RWPE2 (cell line): Measurements from ENCODE around the gene ATP13A4.

ENCODE experiments used
- ATAC-seq: fragments of 200-7000 bp; cut with Tn5 transposase; 3 replicates; pipeline ENCODE4 v1.9.1; 2021; ENCODE audit warnings: low read depth
- DNase-seq: peaks from one replicate; pipeline ENCODE4 v3.0.0-alpha.2; 2020; ENCODE audit warnings: low spot score
- H3K27ac ChIP-seq: fragments of 450-650 bp; 2 replicates; pipeline ENCODE4 v1.5.1; 2017; ENCODE audit warnings: mild to moderate bottlenecking; ENCODE audit not compliant: poor library complexity, severe bottlenecking
- H3K27me3 ChIP-seq: fragments of 250-450 bp; sonication (Bioruptor Pico); 2 replicates; pipeline ENCODE4 v1.5.1; 2021; ENCODE audit warnings: mild to moderate bottlenecking, moderate library complexity; ENCODE audit not compliant: insufficient read depth, poor library complexity, severe bottlenecking
- H3K36me3 ChIP-seq: fragments of 250-450 bp; sonication (Bioruptor Pico); 2 replicates; pipeline ENCODE4 v1.5.1; 2020; ENCODE audit warnings: low read depth, mild to moderate bottlenecking, moderate library complexity
- H3K4me1 ChIP-seq: fragments of 250-450 bp; sonication (Bioruptor Pico); 2 replicates; pipeline ENCODE4 v1.5.1; 2021; ENCODE audit warnings: mild to moderate bottlenecking, moderate library complexity; ENCODE audit not compliant: insufficient read depth, poor library complexity, severe bottlenecking
- H3K4me3 ChIP-seq: fragments of 250-450 bp; sonication (Bioruptor Pico); 2 replicates; pipeline ENCODE4 v1.5.1; 2021; ENCODE audit warnings: mild to moderate bottlenecking, moderate library complexity; ENCODE audit not compliant: severe bottlenecking
- H3K9me3 ChIP-seq: fragments of 250-450 bp; sonication (Bioruptor Pico); 2 replicates; pipeline ENCODE4 v1.5.1; 2021; ENCODE audit warnings: mild to moderate bottlenecking, moderate library complexity; ENCODE audit not compliant: severe bottlenecking
- CTCF ChIP-seq: fragments of 450-650 bp; IDR thresholded peaks from one replicate; pipeline ENCODE4 v1.5.1; 2017; ENCODE audit warnings: mild to moderate bottlenecking, moderate library complexity; ENCODE audit not compliant: poor library complexity, severe bottlenecking

Gene ATP13A4

GRCh38 chr3:193451902-193452301 lies 102.8 kb downstream of the ATP13A4 start:
- H3K36me3 ChIP-seq, result no peaks in the 10 kb centered on the region
- no peak overlapping the region for H3K27ac ChIP-seq
- H3K9me3 ChIP-seq, result no peaks in the 10 kb centered on the region
- H3K4me3 ChIP-seq, result no peak overlapping the region
- ATAC-seq (no peak), DNase-seq (no peak)
- H3K27me3 ChIP-seq, result no peaks in the 10 kb centered on the region
- no peak for TF ChIP-seq CTCF
- no peaks in the 10 kb centered on the region for H3K4me1 ChIP-seq

DNA sequence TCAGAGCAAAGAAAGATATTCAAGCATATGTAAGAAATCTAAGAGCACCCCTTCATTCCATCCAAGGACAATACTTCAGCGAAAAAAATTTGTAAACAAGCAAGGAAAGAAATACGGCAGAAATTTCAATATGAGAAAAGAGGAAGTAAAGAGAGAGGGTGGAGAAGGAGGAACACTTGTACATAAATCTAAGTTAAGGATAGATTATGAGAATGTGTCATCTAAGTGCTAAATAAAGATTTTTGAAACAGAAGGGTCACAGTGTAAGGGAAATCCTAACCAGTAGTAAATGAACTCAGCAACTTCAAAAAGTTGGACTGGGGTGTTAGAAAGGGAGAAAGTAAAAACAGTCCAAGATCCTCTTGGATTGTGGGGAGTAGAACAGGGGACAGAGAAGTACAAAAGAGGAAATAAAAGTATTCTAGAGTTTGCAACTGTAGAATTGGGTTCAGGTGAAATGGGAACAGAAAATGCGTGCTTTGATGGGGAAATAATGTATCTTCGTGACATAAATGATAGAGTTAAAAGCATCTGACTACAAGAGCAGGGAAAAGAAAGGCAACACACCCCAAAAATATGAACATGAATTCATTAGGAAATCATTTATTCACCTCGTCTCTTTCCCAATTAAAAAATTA lies 107.6 kb downstream of the ATP13A4 start:
- H3K36me3 ChIP-seq, result no peaks in the 10 kb centered on the region
- TF ChIP-seq CTCF, result no peak
- DNase-seq (no peak), ATAC-seq (no peak)
- H3K27me3 ChIP-seq, result peaks cover 3% of the 10 kb centered on the region
- no peak overlapping the region for H3K27ac ChIP-seq
- H3K4me3 ChIP-seq, result no peak overlapping the region
- no peaks in the 10 kb centered on the region for H3K4me1 ChIP-seq
- no peaks in the 10 kb centered on the region for H3K9me3 ChIP-seq

DNA sequence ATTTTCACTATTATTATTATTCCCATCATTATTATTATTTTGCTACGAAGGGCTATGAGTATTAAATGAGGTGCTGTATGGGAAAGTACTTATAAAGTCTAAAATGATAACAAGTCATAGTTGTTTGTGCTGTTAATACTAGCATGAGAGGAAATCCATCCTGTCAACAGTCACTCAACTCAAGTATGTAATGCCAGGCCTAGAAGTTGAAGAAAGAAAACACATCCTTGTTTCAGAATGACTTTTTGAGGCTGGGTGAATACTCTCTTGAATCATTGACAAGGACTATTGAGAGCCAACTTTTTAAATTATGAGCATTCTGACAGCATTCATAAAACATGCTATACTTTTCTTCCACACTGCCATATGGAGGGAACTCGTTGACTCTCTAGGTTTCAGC lies 115.3 kb downstream of the ATP13A4 start:
- H3K9me3 ChIP-seq, result no peaks in the 10 kb centered on the region
- no peak for DNase-seq
- H3K4me1 ChIP-seq, result no peaks in the 10 kb centered on the region

GRCh38 chr3:193418576-193419373 lies 135.9 kb downstream of the ATP13A4 start:
- Histone ChIP-seq H3K27ac (no peak overlapping the region), H3K4me1 (no peaks in the 10 kb centered on the region), H3K27me3 (no peaks in the 10 kb centered on the region), H3K9me3 (no peaks in the 10 kb centered on the region), H3K4me3 (no peak overlapping the region), H3K36me3 (no peaks in the 10 kb centered on the region)
- DNase-seq, result no peak
- no peak for ATAC-seq
- TF ChIP-seq CTCF, result no peak

More for the DNA sequence above, 115.3 kb downstream of the ATP13A4 start:
- H3K4me3 ChIP-seq, result no peak overlapping the region
- H3K36me3 ChIP-seq, result no peaks in the 10 kb centered on the region
- H3K27me3 ChIP-seq, result no peaks in the 10 kb centered on the region
- no peak for TF ChIP-seq CTCF
- no peak for ATAC-seq
- no peak overlapping the region for H3K27ac ChIP-seq

DNA sequence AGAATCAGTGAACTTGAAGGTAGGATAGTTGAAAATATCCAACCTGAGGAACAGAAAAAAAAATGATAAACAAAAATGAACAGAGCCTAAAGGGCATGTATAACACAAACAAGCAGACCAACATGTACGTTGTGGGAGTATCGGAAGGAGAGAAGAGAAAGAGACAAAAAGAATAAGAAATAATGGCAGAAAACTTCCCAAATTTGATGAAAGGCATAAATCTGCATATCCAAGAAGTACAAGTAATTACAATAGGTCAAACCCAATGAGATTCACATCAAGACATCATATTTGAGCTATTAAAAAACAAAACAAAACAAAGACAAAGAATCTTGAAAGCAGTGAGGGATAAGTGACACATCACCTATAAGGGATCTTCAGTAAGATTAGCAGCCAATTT lies 138.1 kb downstream of the ATP13A4 start:
- no peaks in the 10 kb centered on the region for H3K9me3 ChIP-seq
- H3K4me3 ChIP-seq, result no peak overlapping the region
- ATAC-seq (no peak), DNase-seq (no peak)
- H3K27ac ChIP-seq, result no peak overlapping the region
- H3K4me1 ChIP-seq, result no peaks in the 10 kb centered on the region
- H3K36me3 ChIP-seq, result no peaks in the 10 kb centered on the region
- no peaks in the 10 kb centered on the region for H3K27me3 ChIP-seq
- TF ChIP-seq CTCF, result no peak
